CD4-positive, alpha-beta T cell treated with Interleukin-17A for 4 hours (primary cell): ENCODE results near the gene EEPD1.

Experiments
- DNase-seq: peaks from one replicate; pipeline ENCODE4 v3.0.0-alpha.2; 2020; ENCODE audit warnings: mixed read lengths

EEPD1 gene

DNA sequence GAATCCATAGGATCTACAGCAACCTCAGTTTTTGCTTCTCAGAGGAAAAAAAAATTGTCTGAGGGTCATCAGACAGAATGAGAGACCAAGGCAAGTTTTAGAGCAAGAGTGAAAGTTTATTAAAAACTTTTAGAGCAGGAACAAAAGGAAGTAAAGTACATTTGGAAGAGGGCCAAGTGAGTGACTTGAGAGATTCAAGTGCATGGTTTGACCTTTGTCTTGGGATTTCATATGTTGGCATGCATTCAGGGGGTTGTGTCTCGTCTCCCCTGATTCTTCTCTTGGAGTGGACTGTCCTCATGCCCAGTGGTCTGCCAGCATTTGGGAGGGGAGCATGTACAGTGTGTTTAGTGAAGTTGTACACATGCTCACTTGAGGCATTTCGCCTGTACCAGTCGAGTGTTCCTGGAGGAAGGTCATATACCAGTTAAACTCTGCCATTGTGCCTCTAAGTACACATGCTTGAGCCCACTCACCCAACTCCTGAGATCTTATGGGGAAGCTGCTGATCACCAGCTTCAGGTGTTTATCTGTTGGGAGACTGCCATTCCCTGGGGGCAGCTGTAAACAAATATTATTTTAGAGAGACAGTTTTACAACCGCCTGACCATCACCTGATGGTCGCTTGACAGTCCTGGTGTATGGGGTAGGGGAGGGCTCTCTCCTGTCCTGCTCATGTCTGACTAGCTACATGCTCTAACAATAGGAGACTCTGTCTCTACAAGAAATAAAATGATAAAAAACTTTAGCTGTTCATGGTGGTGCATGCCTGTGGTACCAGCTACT lies 109.4 kb downstream of the EEPD1 start:
- DNase-seq, result no peak

DNA sequence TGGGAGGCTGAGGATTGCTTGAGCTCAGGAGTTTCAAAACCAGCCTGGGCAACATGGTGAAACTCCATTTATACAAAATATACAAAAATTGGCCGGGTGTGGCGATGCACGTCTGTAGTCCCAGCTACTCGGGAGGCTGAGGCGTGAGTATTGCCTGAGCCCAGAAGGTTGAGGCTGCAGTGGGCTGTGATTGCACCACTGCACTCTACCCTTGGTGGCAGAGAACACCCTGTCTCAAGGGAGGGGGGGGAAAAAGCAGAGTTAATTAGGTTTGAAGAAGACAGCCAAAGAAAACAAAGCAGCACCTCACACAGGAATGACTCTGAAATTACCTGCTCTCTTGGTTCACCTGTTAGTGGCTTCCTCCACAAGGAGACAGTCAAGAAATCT lies 110.0 kb downstream of the EEPD1 start:
- no peak for DNase-seq

DNA sequence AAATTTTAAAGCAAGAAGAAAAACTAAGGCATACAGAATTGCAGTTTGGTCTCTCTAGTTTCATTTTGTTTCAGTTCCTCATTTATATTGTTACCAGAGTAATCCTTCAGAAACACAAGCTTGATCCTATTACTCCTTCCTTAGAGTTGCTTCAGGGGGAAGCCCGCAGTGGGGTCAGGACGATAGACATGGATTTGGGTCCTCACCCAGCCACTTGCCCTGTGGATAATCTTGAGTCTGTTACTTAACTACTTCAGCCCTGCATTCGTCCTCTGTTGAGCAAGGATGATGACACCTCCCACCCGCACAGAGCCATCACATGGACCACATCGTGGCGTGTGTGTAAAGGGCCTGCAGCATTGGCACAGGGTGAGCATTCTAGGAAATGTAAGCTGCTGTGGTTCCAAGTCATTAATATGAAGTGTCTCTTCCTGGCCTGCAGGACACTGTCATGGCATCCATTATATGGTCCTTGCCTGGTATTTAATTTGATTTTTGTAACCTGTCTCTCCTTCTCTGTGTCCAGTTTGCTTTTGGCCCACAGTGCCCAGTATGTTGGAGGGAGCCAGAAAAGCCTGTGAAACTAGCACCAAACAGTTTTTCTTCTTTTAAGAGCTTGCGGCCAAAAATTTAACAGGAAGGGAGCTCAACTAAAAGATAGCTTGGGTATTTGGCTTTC lies 111.2 kb downstream of the EEPD1 start:
- no peak for DNase-seq

DNA sequence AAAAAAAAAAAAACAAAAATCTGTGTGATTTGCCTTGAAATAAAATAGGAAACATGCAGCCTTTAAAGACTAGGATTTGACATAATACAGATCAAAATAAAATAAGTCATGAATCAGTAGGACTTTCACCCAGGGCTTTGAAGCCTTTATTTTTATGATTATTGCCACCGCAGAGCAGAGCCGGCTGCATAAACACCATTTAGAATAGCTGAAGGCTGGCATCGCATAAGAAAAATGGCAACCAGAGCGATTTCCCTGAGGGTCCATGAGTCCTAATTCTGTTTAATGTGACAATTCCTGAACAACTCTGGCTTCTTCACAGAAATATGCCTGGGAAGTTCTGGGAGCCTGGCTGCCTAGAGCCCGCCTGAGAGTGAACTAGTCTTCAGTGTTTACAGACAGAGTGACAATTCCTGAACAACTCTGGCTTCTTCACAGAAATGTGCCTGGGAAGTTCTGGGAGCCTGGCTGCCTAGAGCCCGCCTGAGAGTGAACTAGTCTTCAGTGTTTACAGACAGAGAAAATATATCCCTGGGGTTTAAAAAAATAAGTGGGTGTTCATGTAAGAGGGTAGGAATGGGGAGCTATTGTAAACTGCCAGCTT lies 112.0 kb downstream of the EEPD1 start:
- DNase-seq, result no peak

DNA sequence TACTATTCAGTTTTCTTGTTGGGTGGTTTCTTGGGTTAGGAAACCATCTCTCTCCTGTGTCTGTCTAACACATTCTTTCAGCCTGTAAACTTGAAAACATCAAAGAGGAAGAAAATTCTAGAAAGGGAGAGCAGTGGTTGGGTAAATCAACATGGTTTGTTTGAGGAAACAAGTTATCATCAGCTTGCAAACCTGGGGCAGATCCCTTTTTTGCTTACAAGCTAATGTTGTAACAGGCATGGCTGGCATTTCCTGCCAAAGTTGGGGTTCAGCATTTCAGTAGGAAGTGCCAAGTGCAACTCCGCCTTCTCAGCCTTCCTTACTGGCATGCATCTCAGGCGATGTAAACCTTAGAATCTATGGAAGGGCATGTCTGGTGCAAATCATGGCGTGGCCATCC lies 112.6 kb downstream of the EEPD1 start:
- peak; percentile 10 for DNase-seq

DNA sequence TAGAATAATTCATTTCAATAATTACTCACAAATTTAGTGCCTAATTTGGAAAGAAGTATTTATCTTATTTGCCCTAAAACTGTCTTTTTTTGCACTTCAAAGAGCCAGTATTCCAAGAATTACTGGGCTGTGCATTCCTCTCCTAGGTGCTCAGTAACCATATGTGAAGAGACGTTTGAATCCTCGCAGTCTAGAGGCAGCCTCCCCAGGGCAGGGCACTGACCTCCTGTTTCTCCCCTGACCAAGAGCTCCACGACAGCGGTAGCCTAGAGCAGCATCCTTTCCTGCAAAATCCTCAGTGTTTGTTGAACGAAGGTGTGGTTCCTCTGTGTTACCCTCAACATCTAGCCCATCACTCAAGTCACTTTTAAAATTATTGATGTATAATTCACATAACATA lies 113.1 kb downstream of the EEPD1 start:
- no peak for DNase-seq

DNA sequence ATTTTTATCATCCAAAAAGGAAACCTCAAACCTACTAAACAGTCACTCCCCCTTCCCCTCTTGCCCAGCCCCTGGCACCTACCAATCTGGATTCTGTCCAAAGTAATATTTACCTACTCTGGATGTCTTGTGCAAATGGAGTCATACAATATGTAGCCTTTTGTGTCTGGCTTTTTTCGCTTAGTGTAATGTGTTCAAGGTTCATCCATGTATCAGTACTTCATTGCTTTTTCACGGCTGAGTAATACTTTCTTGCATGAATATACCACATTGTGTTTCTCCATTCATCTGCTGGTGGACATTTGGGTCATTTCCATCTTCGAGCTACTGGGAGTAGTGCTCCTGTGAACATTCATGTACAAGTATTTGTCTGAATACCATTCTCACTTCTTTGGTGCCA lies 113.6 kb downstream of the EEPD1 start:
- no peak for DNase-seq

DNA sequence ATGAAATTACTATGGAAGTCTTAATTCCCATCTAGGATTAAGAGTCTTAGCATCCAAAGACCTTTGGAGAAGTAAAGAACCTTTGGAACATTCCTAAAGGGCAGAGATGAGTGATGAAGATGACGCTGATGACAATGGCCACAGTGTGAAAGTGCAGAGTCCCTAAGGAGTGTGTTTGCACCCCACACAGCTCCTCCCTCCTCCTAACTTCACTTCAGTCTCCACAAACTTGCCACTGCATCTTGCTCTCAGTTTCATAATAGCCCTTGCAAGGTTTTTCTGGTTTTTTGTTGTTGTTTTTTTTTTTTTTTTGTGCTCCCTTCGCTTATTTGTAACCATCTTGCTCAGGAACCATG lies 119.1 kb downstream of the EEPD1 start:
- no peak for DNase-seq

DNA sequence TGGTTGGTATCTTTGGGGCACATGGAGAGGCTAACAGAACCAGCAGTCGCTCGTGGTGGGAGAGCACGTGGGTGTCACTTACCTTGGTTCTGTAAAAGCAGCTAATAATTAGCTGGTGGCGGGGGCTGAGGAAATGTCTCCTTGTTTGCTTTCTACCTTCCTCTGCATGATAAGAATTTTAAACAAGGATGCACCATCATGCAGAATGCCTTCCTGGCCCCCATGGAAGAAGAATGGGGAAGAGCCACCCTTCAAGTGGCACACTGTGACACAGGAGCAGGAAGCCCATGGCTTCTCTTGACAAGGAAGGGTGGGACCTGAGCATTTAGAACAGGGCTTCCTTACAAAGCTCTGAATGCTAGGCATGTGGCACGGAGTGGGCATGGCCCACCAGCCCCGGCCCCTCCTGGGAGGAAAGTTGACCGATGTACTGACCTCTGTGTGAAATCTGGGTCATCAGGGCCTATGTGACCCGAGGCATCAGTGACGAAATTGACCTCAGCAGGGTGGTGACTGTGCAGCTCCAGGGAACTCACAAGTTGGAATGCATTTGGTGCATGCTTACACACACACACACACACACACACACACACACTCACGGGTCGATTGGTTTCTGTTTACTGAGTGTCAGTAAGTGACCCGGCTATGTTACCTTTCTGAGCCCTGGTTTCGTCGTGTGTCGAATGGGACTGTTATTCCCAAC lies 119.7 kb downstream of the EEPD1 start:
- no peak for DNase-seq

DNA sequence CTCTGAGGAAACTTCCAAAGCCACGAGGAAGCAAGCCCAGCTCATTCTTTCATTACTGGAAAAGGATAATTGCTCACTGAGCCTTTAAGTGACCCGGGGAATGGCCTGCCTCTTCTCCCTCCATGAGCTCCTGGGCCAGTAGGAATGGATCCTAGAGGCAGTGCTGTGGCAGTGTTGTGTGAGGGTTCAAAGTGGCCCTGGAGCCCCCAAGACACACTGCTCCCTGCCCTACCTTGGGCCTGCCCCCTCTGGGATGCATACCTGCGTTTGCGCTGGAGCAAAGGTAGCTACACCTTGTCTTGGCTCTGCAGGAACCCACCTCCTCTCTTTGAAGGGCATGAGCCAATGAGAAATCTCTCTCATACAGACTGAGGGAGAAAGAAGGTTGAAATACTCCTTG lies 120.8 kb downstream of the EEPD1 start:
- no peak for DNase-seq

DNA sequence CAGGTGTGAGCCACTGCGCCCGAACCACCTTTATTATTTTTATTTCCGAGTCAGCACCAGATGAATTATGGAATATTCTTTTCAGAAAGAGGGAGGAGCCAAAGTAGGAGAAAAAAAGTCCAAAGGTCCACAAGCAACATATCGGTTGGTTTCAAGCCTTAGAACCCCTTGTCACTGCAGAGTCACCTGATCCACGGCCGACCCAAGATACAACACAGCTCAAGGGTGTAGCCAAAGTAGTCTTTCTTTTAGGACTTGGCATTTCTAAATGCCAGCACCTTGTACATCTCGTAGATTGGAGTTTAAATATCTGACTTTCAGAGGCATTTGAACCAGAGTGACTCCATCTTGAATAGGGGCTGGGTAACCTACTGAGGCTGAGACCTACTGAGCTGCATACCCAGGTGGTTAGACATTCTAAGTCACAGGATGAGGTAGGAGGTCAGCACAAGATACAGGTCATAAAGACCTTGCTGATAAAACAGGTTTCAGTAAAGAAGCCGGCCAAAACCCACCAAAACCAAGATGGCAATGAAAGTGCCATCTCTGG lies 122.8 kb downstream of the EEPD1 start:
- DNase-seq, result no peak

DNA sequence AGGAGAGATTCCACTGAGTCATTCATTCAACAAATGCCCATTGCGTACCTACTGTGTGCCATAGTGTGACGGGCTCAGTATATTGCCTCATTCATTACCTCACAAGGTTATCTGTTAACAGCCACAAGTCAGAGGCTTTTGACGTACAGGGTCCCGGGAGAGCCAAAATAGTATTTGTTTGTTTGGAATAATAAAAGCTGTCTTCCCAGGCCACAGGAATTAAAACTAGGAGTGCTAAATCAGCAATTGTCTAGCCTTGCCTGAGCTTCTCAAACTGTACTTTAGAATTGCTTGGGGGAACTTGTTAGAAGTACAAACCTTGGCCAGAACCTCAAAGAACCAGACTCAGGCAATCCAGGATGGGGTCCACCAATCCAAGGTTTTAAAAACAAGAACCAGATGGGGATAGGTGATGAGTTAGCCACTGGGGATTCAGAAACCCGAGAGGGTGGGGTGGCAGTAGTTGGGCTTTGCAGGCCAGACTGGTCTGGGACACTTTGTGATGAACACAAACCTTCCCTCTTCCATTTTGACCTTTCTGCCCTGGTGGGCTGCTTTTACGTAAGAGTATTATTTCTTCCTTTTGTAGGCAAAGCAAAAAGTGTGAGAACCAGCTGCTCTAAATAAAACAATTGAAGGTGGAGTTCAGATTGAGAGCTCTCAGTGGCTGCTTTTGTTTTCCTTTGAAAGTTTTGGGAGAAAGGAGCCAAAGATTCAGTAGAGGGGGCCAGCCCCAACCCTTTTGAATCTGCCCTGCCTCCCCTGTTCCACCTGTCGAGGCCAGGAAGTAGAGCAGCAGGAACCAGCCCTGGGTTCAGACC lies 123.6 kb downstream of the EEPD1 start:
- DNase-seq, result no peak

DNA sequence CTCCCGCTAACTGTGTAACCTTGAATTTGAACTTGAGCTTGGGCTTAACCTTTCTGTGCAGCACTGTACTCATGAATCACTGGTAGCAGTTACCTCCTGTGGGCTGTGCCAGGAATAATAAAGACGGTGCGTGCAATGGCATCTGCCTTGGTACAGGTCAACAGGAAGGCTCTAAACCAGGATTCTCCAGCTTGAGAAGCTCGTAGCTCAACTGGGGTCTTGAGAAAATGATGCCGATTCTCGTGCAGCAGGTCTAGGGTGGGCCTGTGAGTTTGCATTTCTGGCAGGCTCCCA lies 124.1 kb downstream of the EEPD1 start:
- DNase-seq, result no peak

DNA sequence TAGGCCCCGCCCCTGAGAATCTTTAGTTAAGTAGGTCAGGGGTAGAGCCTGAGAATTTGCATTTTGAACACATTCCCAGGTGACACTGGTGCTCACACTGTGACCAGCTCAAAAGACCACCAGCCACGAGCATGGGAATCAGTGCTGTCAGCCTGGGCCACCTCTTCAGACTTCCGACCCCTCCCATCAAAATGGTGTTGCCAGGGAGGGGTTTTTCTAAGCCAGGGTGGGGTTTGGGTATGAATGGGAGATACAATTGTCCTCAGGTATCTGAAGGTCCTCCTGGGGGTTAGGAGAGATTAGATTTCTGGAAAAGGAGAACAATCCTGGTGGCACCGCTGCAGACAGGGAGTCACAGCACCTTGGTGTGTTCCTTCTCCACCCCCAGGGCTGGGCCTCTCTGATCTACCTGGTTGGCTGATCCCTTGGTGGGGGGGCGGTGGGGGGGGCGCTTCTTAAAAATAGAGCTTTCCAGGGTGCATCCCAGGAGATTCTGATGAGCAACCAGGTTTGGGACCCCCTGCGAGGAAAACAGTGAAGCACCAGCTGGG lies 125.1 kb downstream of the EEPD1 start:
- no peak for DNase-seq

DNA sequence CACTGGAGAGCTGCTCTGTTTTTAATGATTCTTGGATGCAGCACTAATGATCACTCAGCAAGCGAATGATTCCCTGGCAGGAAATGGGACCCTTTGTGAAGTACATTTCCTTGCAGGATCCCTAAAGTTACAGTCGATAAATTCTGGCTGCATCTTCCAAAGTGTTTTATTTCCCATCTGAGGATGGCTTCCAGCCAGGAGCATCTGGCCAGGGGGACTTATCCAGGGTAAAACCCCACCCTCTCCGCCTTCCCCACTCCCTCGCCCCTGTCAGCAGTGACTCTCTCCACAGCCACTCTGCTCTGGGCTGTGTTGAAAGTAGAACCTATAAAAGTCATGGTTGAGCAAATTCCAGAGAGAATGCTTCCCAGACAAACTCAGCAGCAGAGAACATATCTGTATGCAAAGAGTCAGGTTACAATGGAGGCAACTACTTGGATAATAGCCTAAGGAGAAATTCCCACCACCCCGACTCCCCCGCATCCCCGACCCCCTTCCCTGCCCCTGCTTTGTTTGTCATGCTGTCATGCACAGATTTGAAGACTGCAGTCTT lies 125.6 kb downstream of the EEPD1 start:
- no peak for DNase-seq

DNA sequence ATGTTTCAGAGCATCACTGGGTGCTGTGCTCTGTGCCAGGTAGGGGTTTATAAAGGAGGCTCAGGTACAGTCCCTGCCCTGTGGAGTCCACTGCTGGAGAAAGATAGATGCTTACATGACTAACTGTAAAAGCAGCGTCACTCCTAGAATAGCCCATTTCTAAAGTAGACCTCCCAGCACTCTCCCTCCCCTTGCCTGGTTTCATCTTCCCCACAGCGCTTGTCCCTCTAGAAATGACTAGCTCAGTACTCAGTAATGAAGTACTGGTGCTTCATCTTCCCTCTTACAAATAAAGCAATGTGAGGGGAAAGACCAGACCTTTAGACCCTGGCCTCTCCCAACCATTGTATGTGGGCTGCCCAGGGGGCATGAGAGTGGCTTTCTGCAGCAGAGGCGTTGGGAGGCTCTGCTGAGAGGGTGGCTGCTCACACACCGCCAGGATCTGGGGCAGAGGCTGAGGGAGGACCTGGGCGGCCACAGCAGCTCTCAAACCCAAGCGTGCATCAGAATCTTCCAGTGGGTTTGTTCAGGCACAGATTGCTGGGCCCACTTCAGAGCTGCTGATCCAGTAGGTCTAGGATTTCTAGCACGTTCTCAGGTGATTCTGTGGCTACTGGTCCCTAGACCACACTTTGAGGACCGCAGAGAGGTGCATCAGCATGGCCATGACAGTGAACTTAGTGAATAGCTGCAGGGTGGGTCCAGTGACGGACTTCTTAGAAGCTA lies 126.3 kb downstream of the EEPD1 start:
- no peak for DNase-seq

DNA sequence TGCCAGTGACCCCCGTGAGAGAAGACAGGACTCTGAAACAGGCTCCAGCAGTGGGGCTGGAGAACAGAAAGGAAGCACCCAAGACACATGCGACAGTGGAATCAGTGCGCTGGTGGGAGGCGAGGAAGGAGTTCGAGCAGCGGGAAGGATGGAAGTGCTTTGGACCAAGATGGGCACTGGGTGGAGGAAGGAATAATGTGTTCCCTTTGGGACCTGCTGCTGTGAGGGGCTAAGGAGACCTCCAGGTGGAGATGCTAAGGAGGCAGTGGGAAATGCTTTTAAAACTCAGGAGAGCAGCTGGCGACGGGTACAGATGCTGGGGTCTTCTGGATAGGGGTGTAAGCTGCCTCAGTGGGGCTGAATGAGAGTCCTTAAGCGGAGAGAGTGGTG lies 126.9 kb downstream of the EEPD1 start:
- no peak for DNase-seq

DNA sequence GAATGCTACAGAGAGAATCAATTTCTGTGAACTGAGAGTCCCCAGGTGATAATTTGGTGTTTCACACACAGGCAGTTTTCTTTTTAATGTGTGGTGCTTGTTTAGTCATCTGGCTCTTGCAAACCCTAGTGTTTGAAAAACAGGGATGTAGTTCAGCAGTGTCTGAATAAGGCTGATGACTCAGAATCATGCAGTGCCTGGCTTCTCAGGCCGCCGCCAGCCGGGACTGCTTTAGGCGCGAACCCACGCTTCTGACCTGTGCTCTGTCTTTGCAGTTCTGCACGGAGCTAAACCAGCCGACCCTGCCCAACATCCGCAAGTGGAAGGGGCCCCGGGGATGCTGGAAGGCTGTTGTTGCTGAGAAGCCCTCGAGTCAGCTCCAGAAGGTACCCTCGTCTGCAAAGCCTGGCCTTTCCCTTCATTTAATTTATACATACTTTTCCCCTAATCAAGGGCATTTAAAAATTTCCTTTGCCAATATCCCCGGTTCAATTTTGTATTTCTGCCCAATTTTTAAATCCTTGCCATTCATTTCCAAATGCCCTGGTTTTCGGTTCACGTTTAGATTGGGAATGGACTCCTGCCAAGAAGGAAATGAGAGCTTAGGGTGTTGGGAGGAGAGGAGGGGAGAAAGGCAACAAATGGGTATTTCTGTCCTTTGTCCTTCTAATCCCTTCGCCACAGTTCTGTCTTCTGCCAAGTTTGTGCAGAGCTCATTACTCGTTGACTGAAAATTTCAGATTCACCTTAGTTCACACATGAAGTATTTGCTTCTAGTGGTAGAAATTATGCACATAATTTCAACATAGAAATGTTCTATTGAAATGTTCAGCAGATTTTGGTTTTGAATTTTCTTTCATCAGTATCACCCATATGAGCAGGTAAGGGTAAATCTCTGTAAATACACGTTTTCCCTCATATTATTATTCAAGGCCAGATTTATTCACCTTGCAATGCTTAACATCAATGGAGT lies 128.1 kb downstream of the EEPD1 start:
- peak; percentile 31 for DNase-seq

DNA sequence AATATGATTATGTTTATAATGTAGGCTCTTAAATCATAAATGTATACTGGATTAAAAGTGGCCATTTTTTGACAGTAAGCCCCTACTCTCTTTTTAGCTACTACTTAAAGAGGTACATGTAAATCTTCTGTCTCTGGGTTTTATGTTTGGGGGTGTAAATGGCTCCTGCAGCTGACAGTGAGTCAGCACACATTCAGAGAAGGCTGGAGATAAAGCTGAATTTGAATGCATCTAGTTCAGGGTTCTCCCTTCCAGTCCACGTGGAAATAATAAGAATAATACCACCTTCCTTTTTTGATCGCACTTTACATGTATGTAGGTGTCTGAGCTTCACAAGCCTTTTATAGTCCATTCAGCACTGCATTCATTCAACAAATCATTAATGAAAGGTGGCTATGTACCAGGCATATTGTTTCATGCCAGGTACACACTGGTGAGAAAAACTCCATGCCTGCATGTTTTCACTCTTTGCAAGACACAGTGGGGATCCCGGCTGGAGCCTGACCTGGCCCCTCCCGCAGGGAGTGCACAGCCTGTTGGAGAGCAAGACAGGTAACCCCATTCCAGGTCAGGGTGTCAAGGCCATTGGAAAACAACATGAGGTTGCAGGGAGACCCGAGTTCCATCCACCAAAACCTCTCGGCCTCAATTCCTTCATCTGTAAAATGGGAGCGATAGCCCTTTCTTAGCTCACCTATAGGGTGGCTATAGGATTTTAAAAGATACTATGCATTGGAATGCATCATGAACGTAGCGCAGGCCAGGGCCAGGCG lies 129.1 kb downstream of the EEPD1 start:
- DNase-seq, result no peak
